A673 (cell line): Measurements from ENCODE around the gene PTRH2. TPM values are rescaled to one million over a fixed set of nuclear protein-coding genes. Genes with fewer than 3 reads are reported as not detected.

Experiments used
- BruUV-seq: library from RNA; stranded (reverse); fragments of 400-500 nt; replicated peaks from 2 replicates; lab custom pipeline; 2021; lab: Mats Ljungman, UMichigan
- CTCF ChIA-PET: fragments of 300-600 bp; sonication (Branson Sonifier 250); formaldehyde crosslinking; loops from one replicate; lab custom pipeline; 2022; ENCODE audit warnings: antibody characterized with exemption; lab: Charles Lee
- POLR2A ChIA-PET: fragments of 300-600 bp; sonication (Branson Sonifier 250); formaldehyde crosslinking; loops from one replicate; lab custom pipeline; 2022; ENCODE audit warnings: antibody characterized with exemption; ENCODE audit not compliant: low non-redundant PET; lab: Charles Lee
- DNase-seq: peaks from one replicate; pipeline ENCODE4 v3.0.0-alpha.2; 2015; ENCODE audit warnings: low spot score
- H3K27ac ChIP-seq: fragments of 200-600 bp; sonication (generic); 2 replicates; pipeline ENCODE4 v1.5.1; 2016; ENCODE audit warnings: mixed run types, low read depth, mild to moderate bottlenecking, mixed read lengths, antibody characterized with exemption, low read length; ENCODE audit not compliant: poor library complexity, severe bottlenecking
- H3K27me3 ChIP-seq: fragments of 200-600 bp; sonication (generic); replicated peaks from 2 replicates; pipeline ENCODE4 v1.6.1; 2017; ENCODE audit warnings: mixed run types, low read depth, mild to moderate bottlenecking, mixed read lengths, antibody characterized with exemption, low read length; ENCODE audit not compliant: insufficient read depth, poor library complexity
- H3K36me3 ChIP-seq: fragments of 200-600 bp; sonication (generic); 2 replicates; pipeline ENCODE4 v1.6.1; 2016; ENCODE audit warnings: mixed run types, mild to moderate bottlenecking, mixed read lengths, antibody characterized with exemption, low read length; ENCODE audit not compliant: insufficient read depth, poor library complexity, severe bottlenecking
- H3K4me1 ChIP-seq: fragments of 200-600 bp; sonication (generic); 2 replicates; pipeline ENCODE4 v1.6.1; 2017; ENCODE audit warnings: mixed run types, mild to moderate bottlenecking, mixed read lengths, antibody characterized with exemption, low read length; ENCODE audit not compliant: insufficient read depth, poor library complexity, severe bottlenecking
- H3K4me3 ChIP-seq: fragments of 200-600 bp; sonication (generic); 2 replicates; pipeline ENCODE4 v1.5.1; 2016; ENCODE audit warnings: low read depth, mixed run types, mild to moderate bottlenecking, mixed read lengths, low read length; ENCODE audit not compliant: poor library complexity, severe bottlenecking
- H3K9me3 ChIP-seq: fragments of 200-600 bp; sonication (generic); 2 replicates; pipeline ENCODE4 v1.6.1; 2016; ENCODE audit warnings: mixed run types, low read depth, mild to moderate bottlenecking, mixed read lengths, antibody characterized with exemption, low read length; ENCODE audit not compliant: poor library complexity, severe bottlenecking
- CTCF ChIP-seq: fragments of 300-800, 200-600 bp; sonication (generic); conservative IDR thresholded peaks from 2 replicates; pipeline ENCODE4 v1.5.1; 2017; ENCODE audit warnings: low read depth, mild to moderate bottlenecking, antibody characterized with exemption, low read length, moderate library complexity, mixed read lengths
- EZH2 ChIP-seq: fragments of 200-600 bp; sonication (generic); IDR thresholded peaks from 2 replicates; pipeline ENCODE4 v1.6.1; 2017; ENCODE audit warnings: borderline replicate concordance, low read depth, mild to moderate bottlenecking, mixed read lengths, antibody characterized with exemption, low read length; ENCODE audit not compliant: poor library complexity, severe bottlenecking
- intact Hi-C: fragments of 100-400 bp; cut with micrococcal nuclease; formaldehyde crosslinking; loops from one replicate; pipeline ENCODE4 v1.10.0; 2022; ENCODE audit not compliant: unreplicated experiment
- total RNA-seq: library from RNA; stranded (reverse); gene quantifications from 2 replicates; pipeline ENCODE4 v1.2.3, GENCODE V29; 2021

Gene PTRH2
- total RNA-seq, 1 experiment from 2014 or later, result 50.3 TPM

GRCh38 chr17:59754552-59754951, 47.3 kb upstream of the PTRH2 start:
- Histone ChIP-seq H3K36me3 (no peaks in the 10 kb centered on the region), H3K27ac (peak overlapping the region; percentile 72), H3K4me1 (peaks cover 24% of the 10 kb centered on the region), H3K4me3 (no peak overlapping the region), H3K27me3 (no peaks in the 10 kb centered on the region), H3K9me3 (peaks cover 9% of the 10 kb centered on the region)
- ChIA-PET POLR2A (interaction anchor here (0.9 kb wide), 1 partner anchor 93 kb away, joined by 3 read pairs; no protein-coding TSS in a partner anchor), CTCF (interaction anchor here (0.5 to 2.9 kb wide), 7 partner anchors 20 to 388 kb away, joined by 3 to 24 read pairs (median 4); no protein-coding TSS in a partner anchor)
- intact Hi-C loops, result no loop called here
- DNase-seq, result peak; percentile 84
- TF ChIP-seq EZH2 (no peak), CTCF (no peak)
- no TSS peak for BruUV-seq

GRCh38 chr17:59753522-59754467, 46.6 kb upstream of the PTRH2 start:
- peaks cover 26% of the 10 kb centered on the region for H3K4me1 ChIP-seq
- CTCF ChIA-PET, result interaction anchor here (0.5 to 2.9 kb wide), 6 partner anchors 21 to 388 kb away, joined by 3 to 24 read pairs (median 4); no protein-coding TSS in a partner anchor
- TSS peak; percentile 64 for BruUV-seq

More at GRCh38 chr17:59753522-59754467, 46.6 kb upstream of the PTRH2 start:
- Histone ChIP-seq H3K36me3 (no peaks in the 10 kb centered on the region), H3K27ac (peak overlapping the region; percentile 72), H3K27me3 (no peaks in the 10 kb centered on the region), H3K4me3 (no peak overlapping the region), H3K9me3 (peaks cover 2% of the 10 kb centered on the region)
- TF ChIP-seq EZH2, result no peak
- peak; percentile 79 for TF ChIP-seq CTCF
- POLR2A ChIA-PET, result interaction anchor here (0.9 kb wide), 1 partner anchor 94 kb away, joined by 3 read pairs; no protein-coding TSS in a partner anchor
- intact Hi-C loops, result loop anchor here (1.0 to 2.0 kb wide), 2 partner anchors 86 to 105 kb away; no protein-coding TSS in a partner anchor
- peak; percentile 92 for DNase-seq
